ENCODE measurements around the gene CYTH1.
A peak's percentile ranks its signal among the peaks of the same experiment; 100 is the strongest.
"Not testable (repeated sequence)": the region's sequence is repeated elsewhere in the genome, so short reads cannot be mapped to it uniquely, and the experiment has no call there.

The CYTH1 gene

DNA sequence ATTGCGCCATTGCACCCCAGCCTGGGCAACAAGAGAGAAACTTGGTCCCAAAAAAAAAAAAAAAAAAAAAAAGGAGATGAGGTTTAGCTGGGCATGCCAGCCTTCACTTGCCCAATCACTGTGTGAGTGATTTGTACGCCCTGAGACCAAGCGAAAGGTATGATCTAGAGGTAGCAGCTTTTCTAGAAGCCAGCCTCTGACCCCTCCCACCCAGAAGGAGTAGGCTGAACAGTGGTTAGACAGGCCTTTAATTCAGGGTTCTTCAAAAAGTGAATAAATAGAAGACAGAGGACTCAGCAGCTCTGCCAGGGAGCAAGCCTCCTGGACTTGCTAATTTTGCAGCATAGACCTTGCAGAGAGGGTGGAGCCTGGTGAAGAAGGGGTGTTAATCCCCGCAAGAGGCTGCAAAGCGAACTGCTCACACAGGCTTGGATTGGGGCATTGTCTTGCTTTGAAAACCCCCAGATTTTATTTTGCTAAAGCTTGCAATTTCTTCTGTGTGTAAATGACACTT, 7.1 kb upstream of the CYTH1 start:
- Mint-ChIP-seq H3K27me3 (no peaks in the 10 kb centered on the region), H3K9me3 (no peaks in the 10 kb centered on the region), H3K4me1 (peaks cover 67% of the 10 kb centered on the region), H3K4me3 (peak overlapping the region; percentile 32), H3K36me3 (peaks cover 34% of the 10 kb centered on the region), H3K27ac (peak overlapping the region; percentile 96)
- CTCF ChIA-PET: interaction anchor here (0.7 to 1.8 kb wide), 3 partner anchors 9 to 43 kb away, joined by 3 to 4 read pairs (median 3); no protein-coding TSS in a partner anchor
- DNase-seq: no peak

DNA sequence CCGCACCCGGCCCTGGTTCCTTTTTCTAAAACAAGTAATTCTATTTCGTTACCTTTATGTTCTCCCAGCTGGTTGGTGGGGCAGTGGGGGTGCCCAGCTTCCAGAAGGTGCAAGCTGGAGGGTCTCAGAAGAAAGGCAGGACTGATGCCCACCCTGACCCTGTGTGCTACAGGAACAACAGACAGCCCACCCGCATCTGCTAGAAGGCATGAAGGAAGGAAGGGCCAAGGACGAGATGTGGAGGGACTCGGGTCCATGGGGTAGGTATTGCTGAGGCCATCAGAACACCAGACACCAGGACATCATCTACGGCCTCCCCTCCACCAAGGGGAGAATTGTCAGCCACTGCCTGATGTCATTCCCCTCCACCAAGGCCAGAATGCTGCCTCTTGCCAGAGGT, 6.4 kb upstream of the CYTH1 start:
- CTCF ChIA-PET: no interaction called here
- no peaks in the 10 kb centered on the region for H3K9me3 Mint-ChIP-seq
- no peak for DNase-seq
- no peaks in the 10 kb centered on the region for H3K27me3 Mint-ChIP-seq
- peak overlapping the region; percentile 78 for H3K27ac Mint-ChIP-seq
- peaks cover 29% of the 10 kb centered on the region for H3K36me3 Mint-ChIP-seq
- no peak overlapping the region for H3K4me3 Mint-ChIP-seq
- peaks cover 72% of the 10 kb centered on the region for H3K4me1 Mint-ChIP-seq

DNA sequence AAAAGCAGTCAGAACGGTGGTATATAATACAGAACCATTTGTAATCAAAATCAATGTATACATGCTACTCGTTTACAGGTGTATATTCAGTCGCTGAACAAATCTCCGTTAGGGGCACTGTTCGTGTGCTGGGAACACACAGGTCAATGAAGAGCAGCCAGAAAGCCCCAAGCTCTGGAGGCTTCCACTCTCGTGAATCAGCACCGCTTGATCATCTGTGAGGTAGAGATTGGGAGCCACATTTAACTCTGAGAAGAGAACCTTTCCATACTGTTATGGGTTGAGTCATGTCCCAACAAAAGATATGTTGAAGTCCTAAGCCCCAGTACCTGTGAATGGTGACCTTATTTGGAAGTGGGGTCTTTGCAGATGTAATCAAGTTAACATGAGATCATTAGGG, 5.4 kb upstream of the CYTH1 start:
- H3K36me3 Mint-ChIP-seq: peaks cover 23% of the 10 kb centered on the region
- H3K27me3 Mint-ChIP-seq: no peaks in the 10 kb centered on the region
- no peak for DNase-seq
- H3K4me3 Mint-ChIP-seq: no peak overlapping the region
- H3K9me3 Mint-ChIP-seq: no peaks in the 10 kb centered on the region
- CTCF ChIA-PET: no interaction called here
- H3K27ac Mint-ChIP-seq: peak overlapping the region; percentile 69
- H3K4me1 Mint-ChIP-seq: peaks cover 80% of the 10 kb centered on the region

DNA sequence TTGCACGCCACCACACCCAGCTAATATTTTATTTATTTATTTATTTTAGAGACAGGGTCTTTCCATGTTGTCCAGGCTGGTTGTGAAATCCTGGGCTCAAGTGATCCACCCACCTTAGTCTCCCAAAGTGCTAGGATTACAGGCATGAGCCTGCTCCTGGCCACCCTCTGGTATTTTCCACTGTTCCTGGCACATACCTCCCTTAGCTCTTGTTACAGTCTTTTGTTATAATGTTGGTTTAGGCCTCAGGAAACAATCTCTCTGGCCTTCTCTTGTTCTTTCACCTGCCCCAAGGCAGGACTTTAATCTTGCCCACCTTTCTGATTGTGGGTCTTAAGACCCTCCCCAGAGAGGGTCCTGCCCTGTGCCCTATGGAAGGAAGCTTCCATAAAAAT, 3.6 kb upstream of the CYTH1 start:
- Mint-ChIP-seq H3K4me3 (peak overlapping the region; percentile 41), H3K4me1 (peaks cover 72% of the 10 kb centered on the region), H3K27ac (peak overlapping the region; percentile 85), H3K27me3 (no peaks in the 10 kb centered on the region), H3K9me3 (no peaks in the 10 kb centered on the region), H3K36me3 (peaks cover 16% of the 10 kb centered on the region)
- no peak for DNase-seq
- CTCF ChIA-PET: interaction anchor here (1.0 to 1.3 kb wide), 3 partner anchors 14 to 77 kb away, joined by 3 read pairs; no protein-coding TSS in a partner anchor

DNA sequence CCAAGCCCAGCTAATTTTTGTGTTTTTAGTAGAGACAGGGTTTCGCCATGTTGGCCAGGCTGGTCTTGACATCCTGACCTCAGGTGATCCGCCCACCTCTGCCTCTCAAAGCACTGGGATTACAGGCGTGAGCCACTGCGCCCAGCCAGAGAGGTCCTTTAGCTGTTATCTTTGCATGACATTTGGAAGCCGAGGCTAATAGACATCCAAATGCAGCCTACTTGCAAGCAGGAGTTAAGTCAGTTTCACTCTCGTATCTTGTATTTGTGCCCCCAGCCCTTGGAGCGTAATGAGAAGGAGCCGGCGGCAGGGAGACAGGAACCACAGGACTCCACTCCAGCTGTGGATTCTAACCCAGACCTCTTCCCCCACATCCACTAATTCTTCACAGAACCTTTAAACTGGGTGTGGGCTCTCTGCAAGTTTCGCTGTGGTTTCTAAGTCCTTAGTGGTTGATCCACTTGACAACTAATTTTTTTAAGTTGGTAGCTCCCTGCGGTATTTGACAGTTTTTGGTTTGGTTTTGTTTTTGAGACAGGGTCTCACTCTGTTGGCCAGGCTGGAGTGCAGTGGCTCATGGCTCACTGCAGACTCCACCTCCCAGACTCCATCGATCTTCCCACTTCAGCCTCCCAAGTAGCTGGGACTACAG, 3.1 kb upstream of the CYTH1 start:
- H3K4me3 Mint-ChIP-seq: peak overlapping the region; percentile 41
- no peaks in the 10 kb centered on the region for H3K9me3 Mint-ChIP-seq
- no peaks in the 10 kb centered on the region for H3K27me3 Mint-ChIP-seq
- DNase-seq: peak; percentile 62
- CTCF ChIA-PET: interaction anchor here (1.0 to 1.4 kb wide), 4 partner anchors 9 to 77 kb away, joined by 3 to 5 read pairs (median 3); no protein-coding TSS in a partner anchor
- H3K4me1 Mint-ChIP-seq: peaks cover 68% of the 10 kb centered on the region
- H3K27ac Mint-ChIP-seq: peak overlapping the region; percentile 85
- peaks cover 20% of the 10 kb centered on the region for H3K36me3 Mint-ChIP-seq

DNA sequence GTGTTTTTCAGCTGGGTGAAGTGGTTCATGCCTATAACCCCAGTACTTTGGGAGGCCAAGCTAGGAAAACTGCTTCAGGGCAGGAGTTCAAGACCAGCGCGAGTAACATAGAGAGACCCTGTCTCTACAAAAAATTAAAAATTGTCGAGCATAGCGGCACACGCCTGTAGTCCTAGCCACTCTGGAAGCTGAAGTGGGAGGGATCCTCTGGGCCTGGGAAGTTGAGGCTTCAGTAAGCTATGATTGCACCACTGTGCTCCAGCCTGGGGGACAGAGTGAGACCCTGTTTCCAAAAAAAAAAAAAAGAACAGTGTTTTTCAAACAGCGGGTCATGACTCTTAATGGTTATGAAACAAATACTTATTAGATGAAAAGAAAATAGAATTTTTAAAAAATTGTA, 2.3 kb upstream of the CYTH1 start:
- Mint-ChIP-seq H3K36me3 (peaks cover 26% of the 10 kb centered on the region), H3K27ac (peak overlapping the region; percentile 89), H3K4me1 (peaks cover 67% of the 10 kb centered on the region), H3K27me3 (no peaks in the 10 kb centered on the region), H3K4me3 (peak overlapping the region; percentile 5), H3K9me3 (no peaks in the 10 kb centered on the region)
- CTCF ChIA-PET: interaction anchor here (0.6 to 1.4 kb wide), 4 partner anchors 9 to 339 kb away, joined by 3 to 5 read pairs (median 4); no protein-coding TSS in a partner anchor
- DNase-seq: no peak

DNA sequence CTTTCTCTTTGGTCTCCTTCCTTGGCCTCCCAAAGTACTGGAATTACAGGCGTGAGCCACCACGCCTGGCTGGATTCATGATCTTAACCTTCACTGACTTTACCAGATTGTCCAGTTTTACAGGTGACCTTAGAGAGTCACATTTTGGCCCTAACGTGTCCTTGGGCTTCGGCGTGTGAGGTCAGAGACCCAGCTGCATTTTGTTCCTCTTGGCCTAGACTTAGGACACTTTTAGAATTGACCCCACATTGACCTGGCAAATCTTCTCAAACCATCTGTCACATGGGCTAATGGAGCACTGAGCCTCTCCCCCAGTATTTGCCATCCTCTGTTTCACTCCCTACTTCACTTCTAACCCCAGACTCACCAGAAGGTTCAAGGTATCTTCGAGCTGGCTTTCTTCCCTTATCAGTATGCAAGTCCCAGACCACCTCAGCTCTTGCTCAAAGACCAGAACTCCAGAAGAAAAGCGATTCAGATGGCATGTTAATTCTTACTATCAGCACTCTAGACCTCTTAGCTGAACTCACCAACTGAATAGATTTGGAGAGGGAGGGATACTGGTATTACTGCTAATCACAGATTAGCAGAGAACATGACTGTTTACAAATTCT, 1.7 kb upstream of the CYTH1 start:
- Mint-ChIP-seq H3K4me1 (peaks cover 65% of the 10 kb centered on the region), H3K27me3 (no peaks in the 10 kb centered on the region), H3K4me3 (peak overlapping the region; percentile 14), H3K36me3 (peaks cover 29% of the 10 kb centered on the region), H3K27ac (peak overlapping the region; percentile 89), H3K9me3 (no peaks in the 10 kb centered on the region)
- DNase-seq: no peak
- CTCF ChIA-PET: interaction anchor here (0.6 to 1.4 kb wide), 3 partner anchors 8 to 338 kb away, joined by 4 to 5 read pairs (median 5); no protein-coding TSS in a partner anchor

DNA sequence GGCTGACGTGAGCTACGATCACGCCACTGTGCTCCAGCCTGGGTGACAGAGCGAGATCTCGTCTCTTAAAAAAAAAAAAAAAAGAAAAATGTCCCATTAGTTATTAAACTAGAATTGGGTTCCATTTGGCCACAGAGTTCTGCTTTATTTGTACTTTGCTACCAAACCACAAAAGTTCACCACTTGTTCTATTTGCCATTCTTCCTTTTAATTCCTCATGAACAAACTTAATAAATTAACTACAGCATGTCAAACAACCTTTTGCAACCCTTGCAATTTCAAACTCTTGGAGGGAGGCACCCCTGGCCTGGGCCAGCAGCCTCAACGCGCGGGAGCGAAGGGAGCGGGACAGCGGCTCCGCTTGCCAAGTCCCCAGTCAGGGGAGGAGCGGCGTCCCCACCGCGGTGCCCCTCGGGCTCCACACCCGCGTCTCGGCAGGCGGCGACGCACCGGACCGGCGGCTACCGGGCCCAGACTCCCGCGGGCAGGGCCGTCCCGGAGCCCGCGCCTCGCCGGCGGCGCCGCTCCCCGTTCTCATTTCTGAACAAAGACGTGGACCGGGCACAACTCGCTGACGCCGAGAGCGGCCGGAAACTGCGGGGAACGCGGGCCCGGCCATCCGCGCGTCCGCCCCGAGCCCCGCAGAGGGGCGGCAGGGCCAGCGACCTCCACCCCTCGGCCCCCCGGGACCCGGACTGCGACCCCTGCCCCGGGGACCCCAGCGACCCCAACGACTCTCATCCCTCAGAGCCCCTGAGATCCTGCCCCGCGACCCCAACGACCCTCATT, 775 bp downstream of the CYTH1 start:
- H3K27ac Mint-ChIP-seq: peak overlapping the region; percentile 96

DNA sequence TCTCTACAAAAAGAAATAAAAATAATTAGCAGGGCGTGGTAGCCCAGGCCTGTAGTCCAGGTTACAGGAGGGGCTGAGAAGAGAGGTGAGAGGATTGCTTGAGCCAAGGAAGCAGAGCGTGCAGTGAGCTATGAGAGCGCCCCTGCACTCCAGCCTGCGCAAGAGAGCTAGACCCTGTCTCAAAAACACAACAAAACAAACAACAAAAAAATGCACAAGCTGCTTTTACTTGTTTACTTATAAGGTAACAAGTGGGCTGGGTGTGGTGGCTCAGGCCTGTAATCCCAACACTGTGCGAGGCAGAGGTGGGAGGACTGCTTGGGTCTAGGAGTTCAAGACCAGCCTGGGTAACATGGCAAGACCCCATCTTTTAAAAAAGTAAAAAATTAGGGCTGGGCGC, 1.7 kb downstream of the CYTH1 start:
- peak overlapping the region; percentile 96 for H3K27ac Mint-ChIP-seq
- H3K9me3 Mint-ChIP-seq: no peaks in the 10 kb centered on the region
- CTCF ChIA-PET: interaction anchor here (0.8 to 2.3 kb wide), 7 partner anchors 9 to 45 kb away, joined by 3 to 11 read pairs (median 3); no protein-coding TSS in a partner anchor

More for the DNA sequence above, 775 bp downstream of the CYTH1 start:
- Mint-ChIP-seq H3K27me3 (no peaks in the 10 kb centered on the region), H3K4me1 (peaks cover 64% of the 10 kb centered on the region), H3K9me3 (no peaks in the 10 kb centered on the region), H3K4me3 (peak overlapping the region; percentile 82), H3K36me3 (peaks cover 25% of the 10 kb centered on the region)
- CTCF ChIA-PET: interaction anchor here (1.9 to 2.3 kb wide), 2 partner anchors 12 to 33 kb away, joined by 10 to 11 read pairs; no protein-coding TSS in a partner anchor
- DNase-seq: peak; percentile 56

DNA sequence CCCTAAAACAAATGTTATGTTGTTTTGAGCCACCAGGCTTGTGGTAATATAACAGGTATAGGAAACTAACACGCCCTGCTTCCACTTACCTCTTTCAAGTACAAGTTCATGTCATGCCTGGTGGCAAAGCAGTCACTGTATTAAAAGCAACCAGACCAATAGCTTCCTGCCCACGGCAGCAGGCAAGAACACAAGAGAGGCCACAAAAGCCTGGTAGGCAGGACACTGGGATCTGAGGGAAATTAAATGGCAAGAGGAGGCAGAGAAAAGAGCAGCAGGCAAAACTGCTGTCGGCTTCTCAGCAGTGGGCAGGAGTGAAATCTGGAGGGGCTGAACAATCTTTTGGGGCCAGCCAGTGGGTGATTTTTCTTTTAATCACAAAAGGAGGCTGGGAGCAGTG, 2.2 kb downstream of the CYTH1 start:
- Mint-ChIP-seq H3K4me3 (peak overlapping the region; percentile 82), H3K27me3 (no peaks in the 10 kb centered on the region), H3K4me1 (peaks cover 60% of the 10 kb centered on the region), H3K9me3 (no peaks in the 10 kb centered on the region), H3K27ac (peak overlapping the region; percentile 96), H3K36me3 (peaks cover 33% of the 10 kb centered on the region)
- CTCF ChIA-PET: interaction anchor here (0.8 to 2.3 kb wide), 7 partner anchors 8 to 44 kb away, joined by 3 to 11 read pairs (median 3); no protein-coding TSS in a partner anchor
- DNase-seq: peak; percentile 80

More for the DNA sequence above, 1.7 kb downstream of the CYTH1 start:
- H3K36me3 Mint-ChIP-seq: peaks cover 30% of the 10 kb centered on the region
- peak; percentile 43 for DNase-seq
- H3K4me1 Mint-ChIP-seq: peaks cover 60% of the 10 kb centered on the region
- peak overlapping the region; percentile 82 for H3K4me3 Mint-ChIP-seq
- no peaks in the 10 kb centered on the region for H3K27me3 Mint-ChIP-seq

DNA sequence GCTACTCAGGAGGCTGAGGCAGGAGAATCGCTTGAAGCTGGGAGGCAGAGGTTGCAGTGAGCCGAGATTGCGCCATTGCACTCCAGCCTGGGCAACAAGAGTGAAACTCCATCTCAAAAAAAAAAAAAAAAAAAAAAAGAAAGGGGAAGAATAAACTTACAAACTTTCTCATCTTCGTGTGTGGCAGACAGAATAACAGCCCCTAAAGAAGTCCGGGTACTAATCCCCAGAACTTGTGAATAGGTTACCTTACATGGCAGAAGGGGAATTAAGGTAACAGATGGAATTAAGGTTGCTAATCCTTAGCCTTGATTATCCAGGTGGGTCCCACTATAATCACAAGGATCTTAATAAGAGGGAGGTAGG, 2.8 kb downstream of the CYTH1 start:
- not testable (repeated sequence) for H3K27me3 Mint-ChIP-seq, DNase-seq, H3K9me3 Mint-ChIP-seq
- Mint-ChIP-seq H3K36me3 (peaks cover 36% of the 10 kb centered on the region), H3K4me3 (peak overlapping the region; percentile 82), H3K4me1 (peaks cover 61% of the 10 kb centered on the region), H3K27ac (peak overlapping the region; percentile 96)
- CTCF ChIA-PET: interaction anchor here (1.3 to 2.3 kb wide), 4 partner anchors 10 to 44 kb away, joined by 3 to 11 read pairs (median 6); no protein-coding TSS in a partner anchor

DNA sequence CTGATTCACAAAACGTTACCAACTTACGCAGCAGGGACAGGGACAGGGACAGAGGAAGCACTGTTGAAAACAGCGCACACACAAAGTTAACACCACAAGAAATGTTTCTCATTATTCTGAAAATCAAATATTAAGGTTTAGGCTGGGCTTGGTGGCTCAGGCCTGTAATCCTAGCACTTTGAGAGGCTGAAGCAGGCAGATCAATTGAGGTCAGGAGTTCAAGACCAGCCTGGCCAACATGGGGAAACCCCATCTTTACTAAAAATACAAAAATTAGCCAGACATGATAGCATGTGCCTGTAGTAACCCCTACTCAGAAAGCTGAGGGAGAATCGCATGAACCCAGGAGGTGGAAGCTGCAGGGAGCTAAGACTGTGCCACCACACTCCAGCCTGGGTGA, 4.2 kb downstream of the CYTH1 start:
- no peak for DNase-seq
- Mint-ChIP-seq H3K9me3 (no peaks in the 10 kb centered on the region), H3K4me1 (peaks cover 61% of the 10 kb centered on the region), H3K4me3 (peak overlapping the region; percentile 67), H3K27ac (peak overlapping the region; percentile 96), H3K27me3 (no peaks in the 10 kb centered on the region), H3K36me3 (peaks cover 43% of the 10 kb centered on the region)
- CTCF ChIA-PET: no interaction called here

DNA sequence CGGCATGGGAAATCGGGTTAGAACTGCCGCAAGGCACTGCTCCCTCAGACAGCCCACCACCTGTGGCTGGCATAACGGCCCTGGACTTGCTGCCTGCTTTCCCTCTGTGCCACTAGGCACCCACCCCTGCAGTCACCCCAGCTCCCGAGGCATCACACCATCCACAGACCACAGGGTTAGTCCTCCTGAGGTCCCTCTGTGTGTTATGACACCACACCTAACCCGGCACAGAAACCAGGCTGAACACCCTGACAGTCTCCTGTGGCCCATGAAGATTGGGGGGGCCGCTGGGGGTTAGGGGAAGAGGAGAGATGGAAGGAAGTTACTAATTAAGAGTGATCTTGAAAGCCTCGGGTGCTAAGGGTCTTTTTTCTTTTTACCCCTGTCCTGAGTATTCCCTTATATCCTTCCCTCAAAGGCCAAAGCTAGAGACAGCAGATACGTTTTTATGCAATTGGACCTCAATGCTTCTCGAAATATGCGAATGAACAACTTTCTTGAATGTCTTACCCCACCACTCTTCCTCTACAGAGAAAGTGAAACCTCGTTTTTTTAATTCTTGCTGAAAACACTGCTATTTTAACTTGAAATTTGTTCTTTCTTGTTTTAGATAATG, 7.0 kb downstream of the CYTH1 start:
- Mint-ChIP-seq H3K4me3 (peak overlapping the region; percentile 88), H3K27me3 (no peaks in the 10 kb centered on the region), H3K9me3 (no peaks in the 10 kb centered on the region), H3K4me1 (peaks cover 80% of the 10 kb centered on the region), H3K36me3 (peaks cover 49% of the 10 kb centered on the region), H3K27ac (peak overlapping the region; percentile 96)
- DNase-seq: peak; percentile 84
- CTCF ChIA-PET: interaction anchor here (0.6 to 2.2 kb wide), 5 partner anchors 9 to 37 kb away, joined by 3 to 5 read pairs (median 4); no protein-coding TSS in a partner anchor
